Mesothelial cell of epicardium (in vitro differentiated cells): ENCODE results near the gene MAML2. TPM values are rescaled to one million over a fixed set of nuclear protein-coding genes. Genes with fewer than 3 reads are reported as not detected.

Experiments
- DNase-seq, 2 experiments: peaks; one replicate each; pipeline ENCODE4 v3.0.0; 2021; ENCODE audit warnings: low spot score in 2 of 2; ENCODE audit not compliant: unreplicated experiment in 2 of 2
- H3K27ac Mint-ChIP-seq: 2 replicates; pipeline ENCODE4 v1.8.0; 2021; ENCODE audit warnings: mixed read lengths
- H3K27me3 Mint-ChIP-seq: 2 replicates; pipeline ENCODE4 v1.8.0; 2021; ENCODE audit warnings: low read depth, mixed read lengths
- H3K36me3 Mint-ChIP-seq: 2 replicates; pipeline ENCODE4 v1.8.0; 2021; ENCODE audit warnings: mixed read lengths
- H3K4me1 Mint-ChIP-seq: 2 replicates; pipeline ENCODE4 v1.8.0; 2021; ENCODE audit warnings: mixed read lengths
- H3K4me3 Mint-ChIP-seq: 2 replicates; pipeline ENCODE4 v1.8.0; 2021; ENCODE audit warnings: mild to moderate bottlenecking, moderate library complexity, mixed read lengths
- H3K9me3 Mint-ChIP-seq: 2 replicates; pipeline ENCODE4 v1.8.0; 2021; ENCODE audit warnings: mixed read lengths
- CTCF ChIP-seq: fragments of 200-600 bp; sonication (generic); IDR thresholded peaks from one replicate; pipeline ENCODE4 v1.5.0; 2021; ENCODE audit warnings: antibody characterized with exemption; ENCODE audit not compliant: unreplicated experiment
- microRNA-seq: library from miRNA; unstranded; fragments of <30 nt; microRNA quantifications from one replicate; pipeline ENCODE4 v1.2.0, GENCODE V29; 2021; ENCODE audit warnings: inconsistent platforms, mixed read lengths
- total RNA-seq: library from RNA; stranded (reverse); gene quantifications from 3 replicates; pipeline ENCODE4 v1.2.1, GENCODE V29; 2021

MAML2 gene
- total RNA-seq, 1 donor from 2014 or later: 38.3 TPM

- peaks cover 9% of the 10 kb centered on the region for H3K9me3 Mint-ChIP-seq
- peaks cover 26% of the 10 kb centered on the region for H3K4me1 Mint-ChIP-seq
- H3K4me3 Mint-ChIP-seq: no peak overlapping the region
- no peaks in the 10 kb centered on the region for H3K27me3 Mint-ChIP-seq
- peaks cover 4% of the 10 kb centered on the region for H3K36me3 Mint-ChIP-seq
- TF ChIP-seq CTCF: no peak
- DNase-seq: no peak
- H3K27ac Mint-ChIP-seq: no peak overlapping the region
Observed at GRCh38 chr11:95926726-95927125, 416.3 kb downstream of the MAML2 start.

Small RNA genes lying within 50 kb of the gene (microRNA-seq; reads per million reads assigned to microRNA genes)
- 0.88 reads per million for gene MIR1260B

Other genes starting within 250 kb of the MAML2 start
- 25.6 to 27.0 TPM (median 25.8 TPM) in 3 replicates for gene CCDC82, start 46.7 kb upstream of the MAML2 start, total RNA-seq
- gene JRKL, start 46.8 kb upstream of the MAML2 start, total RNA-seq: 12.2 to 12.9 TPM (median 12.7 TPM) in 3 replicates